Activated T-helper 17 cell treated with anti-CD3 and anti-CD28 coated beads, Interleukin-2, amount 50 U/mL, for 72 hours (primary cell): ENCODE results near the gene MYO10. TPM values are rescaled to one million over a fixed set of nuclear protein-coding genes. Genes with fewer than 3 reads are reported as not detected.
A peak's percentile ranks its signal among the peaks of the same experiment; 100 is the strongest.

Source experiments
- ATAC-seq: fragments of 150-1000 bp; cut with Tn5 transposase; replicated peaks from 2 replicates; pipeline ENCODE4 v1.10.0; 2021; ENCODE audit warnings: mild to moderate bottlenecking, moderate library complexity
- H3K27ac Mint-ChIP-seq: one replicate; pipeline ENCODE4 v1.8.0; 2022; ENCODE audit warnings: mixed read lengths
- H3K27me3 Mint-ChIP-seq: one replicate; pipeline ENCODE4 v1.8.0; 2022; ENCODE audit warnings: mixed read lengths
- H3K36me3 Mint-ChIP-seq: one replicate; pipeline ENCODE4 v1.8.0; 2022; ENCODE audit warnings: low read depth, mild to moderate bottlenecking, mixed read lengths
- H3K4me1 Mint-ChIP-seq: one replicate; pipeline ENCODE4 v1.8.0; 2022; ENCODE audit warnings: mixed read lengths
- H3K4me3 Mint-ChIP-seq: one replicate; pipeline ENCODE4 v1.8.0; 2022; ENCODE audit warnings: mild to moderate bottlenecking, mixed read lengths
- H3K9me3 Mint-ChIP-seq: one replicate; pipeline ENCODE4 v1.8.0; 2022; ENCODE audit warnings: mixed read lengths
- total RNA-seq, 2 donors: library from RNA; stranded (reverse); gene quantifications; one replicate each; pipeline ENCODE4 v1.2.3, GENCODE V29; 2022

Gene MYO10
- total RNA-seq, 2 donors from 2014 or later = 0.34 to 0.80 TPM

GRCh38 chr5:16702964-16703363 is 233.1 kb downstream of the MYO10 start:
- no peak for ATAC-seq

DNA sequence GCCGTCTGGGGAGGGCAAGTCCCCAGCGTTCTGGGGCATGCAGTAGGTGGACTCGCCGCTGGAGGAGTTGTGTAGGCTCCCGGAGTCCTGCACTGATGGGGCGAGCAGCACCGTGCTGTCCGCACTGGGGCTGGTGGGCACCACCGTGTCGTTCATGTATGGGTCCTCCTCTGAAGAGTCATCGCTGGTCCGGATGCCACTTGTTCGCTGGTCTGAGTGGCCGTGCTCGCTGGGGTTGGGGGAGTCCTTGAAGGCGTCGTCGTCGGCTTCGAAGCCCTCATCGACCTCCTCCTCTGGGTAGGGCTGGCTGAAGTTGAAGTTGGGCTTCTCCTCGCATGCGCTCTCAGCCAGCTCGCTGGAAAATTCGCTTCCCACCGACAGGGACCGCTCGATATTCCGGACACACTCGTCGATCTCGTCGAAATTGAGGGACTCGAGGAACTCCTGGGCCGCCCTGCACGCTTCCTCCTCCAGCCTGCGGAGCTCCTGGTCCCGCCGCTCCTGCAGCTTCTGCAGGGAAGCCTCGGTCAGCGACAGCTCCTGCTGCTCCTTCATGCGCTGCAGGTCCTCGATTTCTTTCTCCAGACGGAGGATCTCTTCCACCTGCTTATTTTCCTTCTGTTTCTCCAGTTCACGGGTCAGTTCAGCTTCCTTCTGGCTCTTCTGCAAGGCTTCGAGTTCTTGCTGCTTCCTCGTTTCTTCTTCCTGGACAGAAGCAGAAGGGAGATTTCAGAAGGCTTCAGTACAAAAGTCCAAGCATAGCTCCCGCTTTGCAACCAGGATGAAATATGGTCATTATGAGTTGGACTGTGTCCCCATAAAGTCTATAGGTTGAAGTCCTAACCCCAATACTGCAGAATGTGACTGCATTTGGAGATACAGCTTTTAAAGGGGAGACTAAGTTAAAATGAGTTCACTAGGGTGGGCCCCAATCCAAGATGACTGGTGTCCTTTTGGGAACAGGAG is 234.7 kb downstream of the MYO10 start:
- Mint-ChIP-seq H3K4me3 (no peak overlapping the region), H3K9me3 (no peaks in the 10 kb centered on the region), H3K27me3 (peaks cover 9% of the 10 kb centered on the region), H3K4me1 (no peaks in the 10 kb centered on the region), H3K27ac (no peak overlapping the region), H3K36me3 (no peaks in the 10 kb centered on the region)
- no peak for ATAC-seq

More at GRCh38 chr5:16702964-16703363, 233.1 kb downstream of the MYO10 start:
- peaks cover 6% of the 10 kb centered on the region for H3K27me3 Mint-ChIP-seq
- H3K36me3 Mint-ChIP-seq = no peaks in the 10 kb centered on the region
- H3K9me3 Mint-ChIP-seq = no peaks in the 10 kb centered on the region
- no peak overlapping the region for H3K27ac Mint-ChIP-seq
- H3K4me1 Mint-ChIP-seq = no peaks in the 10 kb centered on the region
- no peak overlapping the region for H3K4me3 Mint-ChIP-seq

- Mint-ChIP-seq H3K4me3 (no peak overlapping the region), H3K27ac (no peak overlapping the region), H3K9me3 (no peaks in the 10 kb centered on the region), H3K4me1 (no peaks in the 10 kb centered on the region), H3K36me3 (no peaks in the 10 kb centered on the region), H3K27me3 (peaks cover 6% of the 10 kb centered on the region)
- ATAC-seq = no peak
Observed at GRCh38 chr5:16700081-16700480, 236.0 kb downstream of the MYO10 start.

DNA sequence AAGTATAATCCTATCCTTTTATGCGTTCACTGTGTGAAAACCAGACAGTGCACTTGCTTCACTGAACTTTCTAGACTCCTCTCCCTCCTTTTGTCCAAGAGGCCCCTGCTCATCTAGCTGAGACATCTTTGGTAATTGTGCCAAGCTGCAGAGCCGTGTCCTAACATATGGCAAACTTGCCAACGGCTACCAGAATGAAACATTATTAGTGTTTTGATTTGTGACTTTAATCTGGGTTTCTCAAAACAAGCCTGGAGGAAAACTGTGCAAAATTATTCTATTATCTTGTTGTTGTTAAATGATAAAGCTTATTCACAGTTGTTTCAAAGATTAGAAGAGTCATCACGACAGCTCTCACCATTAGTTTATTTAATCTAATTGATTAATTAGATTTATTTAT is 240.3 kb downstream of the MYO10 start:
- H3K27me3 Mint-ChIP-seq = peaks cover 3% of the 10 kb centered on the region
- ATAC-seq = no peak
- H3K9me3 Mint-ChIP-seq = no peaks in the 10 kb centered on the region
- no peaks in the 10 kb centered on the region for H3K4me1 Mint-ChIP-seq
- no peak overlapping the region for H3K4me3 Mint-ChIP-seq
- no peak overlapping the region for H3K27ac Mint-ChIP-seq
- no peaks in the 10 kb centered on the region for H3K36me3 Mint-ChIP-seq

DNA sequence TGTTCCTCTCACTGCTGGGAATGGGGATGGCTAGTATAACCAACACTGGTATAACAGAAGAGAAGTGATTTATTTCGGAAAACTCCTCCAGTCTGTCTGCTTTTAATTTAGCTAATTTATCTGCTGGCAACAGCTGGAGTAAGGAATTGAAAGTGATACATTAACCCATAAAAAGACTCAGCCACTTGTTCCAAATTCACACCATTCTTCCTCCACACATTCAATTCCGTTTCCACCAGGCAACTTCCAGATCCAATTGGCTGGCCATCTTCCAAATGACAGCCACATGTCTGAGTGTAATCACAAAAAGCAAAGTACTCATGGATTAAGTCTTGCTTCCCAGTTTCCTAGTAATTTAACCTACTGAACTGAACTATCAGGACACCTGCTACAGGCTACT is 242.2 kb downstream of the MYO10 start:
- no peak for ATAC-seq
- H3K9me3 Mint-ChIP-seq = no peaks in the 10 kb centered on the region
- peaks cover 5% of the 10 kb centered on the region for H3K27me3 Mint-ChIP-seq
- no peak overlapping the region for H3K4me3 Mint-ChIP-seq
- H3K27ac Mint-ChIP-seq = no peak overlapping the region
- no peaks in the 10 kb centered on the region for H3K36me3 Mint-ChIP-seq
- H3K4me1 Mint-ChIP-seq = no peaks in the 10 kb centered on the region

- H3K27me3 Mint-ChIP-seq = peaks cover 10% of the 10 kb centered on the region
- no peak overlapping the region for H3K27ac Mint-ChIP-seq
- peak; percentile 26 for ATAC-seq
Observed at GRCh38 chr5:16691731-16692130, 244.4 kb downstream of the MYO10 start.

GRCh38 chr5:16690243-16690852 is 245.7 kb downstream of the MYO10 start:
- Mint-ChIP-seq H3K27ac (no peak overlapping the region), H3K4me1 (no peaks in the 10 kb centered on the region), H3K36me3 (no peaks in the 10 kb centered on the region), H3K9me3 (no peaks in the 10 kb centered on the region), H3K27me3 (peaks cover 10% of the 10 kb centered on the region), H3K4me3 (no peak overlapping the region)
- peak; percentile 52 for ATAC-seq

More at GRCh38 chr5:16691731-16692130, 244.4 kb downstream of the MYO10 start:
- H3K4me1 Mint-ChIP-seq = no peaks in the 10 kb centered on the region
- H3K4me3 Mint-ChIP-seq = no peak overlapping the region
- H3K9me3 Mint-ChIP-seq = no peaks in the 10 kb centered on the region
- no peaks in the 10 kb centered on the region for H3K36me3 Mint-ChIP-seq

- no peak for ATAC-seq
- Mint-ChIP-seq H3K9me3 (no peaks in the 10 kb centered on the region), H3K36me3 (no peaks in the 10 kb centered on the region), H3K27ac (no peak overlapping the region), H3K27me3 (peaks cover 16% of the 10 kb centered on the region), H3K4me3 (no peak overlapping the region), H3K4me1 (no peaks in the 10 kb centered on the region)
Observed at GRCh38 chr5:16687898-16688297, 248.2 kb downstream of the MYO10 start.

GRCh38 chr5:16685069-16685468 is 251.0 kb downstream of the MYO10 start:
- H3K4me1 Mint-ChIP-seq = no peaks in the 10 kb centered on the region

DNA sequence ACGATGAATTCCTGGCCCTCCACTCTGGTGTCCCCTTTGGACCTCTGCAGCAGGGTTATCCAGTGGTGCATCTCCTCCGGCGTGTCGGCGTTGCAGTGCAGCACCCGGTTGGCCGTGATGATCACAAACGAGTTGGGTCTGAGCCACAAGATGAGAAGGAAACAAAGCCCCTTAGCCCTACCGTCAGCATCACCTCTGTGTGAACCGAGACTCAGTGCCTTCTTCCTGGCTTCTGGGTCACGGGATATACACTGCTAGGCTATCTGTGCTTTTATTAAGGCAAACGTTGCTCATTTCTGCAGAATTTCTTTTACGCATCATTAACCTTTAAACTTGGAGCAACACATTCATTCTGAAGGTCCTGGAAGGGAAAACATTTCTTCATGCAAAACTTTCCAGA is 254.2 kb downstream of the MYO10 start:
- Mint-ChIP-seq H3K27me3 (peaks cover 6% of the 10 kb centered on the region), H3K4me3 (no peak overlapping the region), H3K4me1 (no peaks in the 10 kb centered on the region), H3K27ac (no peak overlapping the region), H3K9me3 (no peaks in the 10 kb centered on the region), H3K36me3 (no peaks in the 10 kb centered on the region)
- ATAC-seq = no peak

More at GRCh38 chr5:16685069-16685468, 251.0 kb downstream of the MYO10 start:
- H3K9me3 Mint-ChIP-seq = no peaks in the 10 kb centered on the region
- no peak overlapping the region for H3K27ac Mint-ChIP-seq
- no peak for ATAC-seq
- H3K27me3 Mint-ChIP-seq = peaks cover 17% of the 10 kb centered on the region
- no peak overlapping the region for H3K4me3 Mint-ChIP-seq
- H3K36me3 Mint-ChIP-seq = no peaks in the 10 kb centered on the region

DNA sequence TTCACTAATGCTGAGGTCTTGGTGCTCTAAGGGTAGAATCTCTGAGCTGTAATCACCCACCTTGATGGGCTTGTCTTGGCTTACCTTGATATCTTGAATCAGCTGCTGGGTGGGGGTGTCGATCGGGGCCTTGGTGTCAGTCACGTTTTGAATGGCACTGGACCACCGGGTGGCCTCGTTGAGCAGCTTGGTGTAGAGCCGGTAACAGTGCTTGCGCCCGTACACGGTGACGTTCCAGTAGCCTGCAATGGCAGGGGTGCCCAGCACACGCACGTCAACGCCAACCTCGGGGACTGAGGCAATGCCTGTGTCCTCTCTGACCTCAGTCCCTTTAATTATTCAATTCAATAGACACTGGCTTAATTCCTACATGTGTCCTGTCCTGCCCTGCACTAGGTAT is 256.2 kb downstream of the MYO10 start:
- Mint-ChIP-seq H3K27me3 (peaks cover 6% of the 10 kb centered on the region), H3K4me1 (no peaks in the 10 kb centered on the region), H3K4me3 (no peak overlapping the region), H3K9me3 (no peaks in the 10 kb centered on the region), H3K36me3 (no peaks in the 10 kb centered on the region), H3K27ac (no peak overlapping the region)
- ATAC-seq = no peak

DNA sequence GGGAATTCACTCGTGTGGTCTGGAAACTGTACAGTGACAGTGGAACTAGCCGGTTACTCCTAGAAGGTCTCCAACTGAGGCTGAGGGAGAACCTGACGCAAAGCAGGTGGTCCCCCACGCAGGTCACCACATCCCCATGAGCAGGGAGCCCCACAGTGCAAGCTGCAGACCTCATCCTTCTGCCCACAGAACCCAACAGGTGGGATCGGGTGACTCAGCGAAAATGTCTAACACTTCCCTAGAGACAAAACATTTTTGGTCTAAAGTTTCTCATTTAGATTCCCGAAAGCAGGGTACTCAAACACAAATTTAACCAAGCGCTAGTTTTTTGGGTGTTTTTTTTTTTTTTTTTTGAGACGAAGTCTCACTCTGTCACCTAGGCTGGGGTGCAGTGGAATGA is 256.9 kb downstream of the MYO10 start:
- Mint-ChIP-seq H3K4me1 (no peaks in the 10 kb centered on the region), H3K36me3 (no peaks in the 10 kb centered on the region)
- no peak for ATAC-seq

DNA sequence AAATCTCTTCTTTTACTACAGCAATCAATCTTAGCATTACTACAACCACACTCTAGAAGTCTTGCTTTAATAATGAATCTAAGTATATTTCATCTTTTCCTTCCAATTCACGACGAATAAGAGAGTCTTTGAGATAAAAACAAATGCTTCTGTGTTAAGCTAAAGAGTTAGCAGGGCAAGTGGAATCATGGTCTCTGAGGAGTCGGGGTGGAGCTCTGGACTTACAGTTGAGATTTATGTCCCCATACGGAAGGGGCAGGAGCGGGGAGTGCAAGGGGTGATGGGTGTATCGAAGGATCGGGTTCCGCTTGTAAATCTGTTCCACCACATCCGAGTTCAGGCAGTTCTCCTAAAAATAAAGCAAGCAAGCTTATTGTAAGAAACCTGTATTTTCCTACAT is 260.3 kb downstream of the MYO10 start:
- Mint-ChIP-seq H3K27me3 (peaks cover 2% of the 10 kb centered on the region), H3K4me1 (peaks cover 5% of the 10 kb centered on the region), H3K27ac (no peak overlapping the region), H3K4me3 (no peak overlapping the region), H3K9me3 (no peaks in the 10 kb centered on the region), H3K36me3 (no peaks in the 10 kb centered on the region)
- no peak for ATAC-seq

More for the DNA sequence above, 256.9 kb downstream of the MYO10 start:
- Mint-ChIP-seq H3K27me3 (peaks cover 4% of the 10 kb centered on the region), H3K4me3 (no peak overlapping the region), H3K27ac (no peak overlapping the region), H3K9me3 (no peaks in the 10 kb centered on the region)

GRCh38 chr5:16674750-16675149 is 261.3 kb downstream of the MYO10 start:
- Mint-ChIP-seq H3K9me3 (no peaks in the 10 kb centered on the region), H3K36me3 (no peaks in the 10 kb centered on the region), H3K27ac (no peak overlapping the region), H3K4me1 (peaks cover 5% of the 10 kb centered on the region), H3K4me3 (no peak overlapping the region), H3K27me3 (peaks cover 3% of the 10 kb centered on the region)
- no peak for ATAC-seq
